ENCODE measurements around the gene AKR1B1. TPM values are rescaled to one million over a fixed set of nuclear protein-coding genes. Genes with fewer than 3 reads are reported as not detected.

AKR1B1 gene
- total and polyA plus RNA-seq, 2 of the 4 experiments (the other 2 are of a cell fraction), result 90.9 to 201 TPM

DNA sequence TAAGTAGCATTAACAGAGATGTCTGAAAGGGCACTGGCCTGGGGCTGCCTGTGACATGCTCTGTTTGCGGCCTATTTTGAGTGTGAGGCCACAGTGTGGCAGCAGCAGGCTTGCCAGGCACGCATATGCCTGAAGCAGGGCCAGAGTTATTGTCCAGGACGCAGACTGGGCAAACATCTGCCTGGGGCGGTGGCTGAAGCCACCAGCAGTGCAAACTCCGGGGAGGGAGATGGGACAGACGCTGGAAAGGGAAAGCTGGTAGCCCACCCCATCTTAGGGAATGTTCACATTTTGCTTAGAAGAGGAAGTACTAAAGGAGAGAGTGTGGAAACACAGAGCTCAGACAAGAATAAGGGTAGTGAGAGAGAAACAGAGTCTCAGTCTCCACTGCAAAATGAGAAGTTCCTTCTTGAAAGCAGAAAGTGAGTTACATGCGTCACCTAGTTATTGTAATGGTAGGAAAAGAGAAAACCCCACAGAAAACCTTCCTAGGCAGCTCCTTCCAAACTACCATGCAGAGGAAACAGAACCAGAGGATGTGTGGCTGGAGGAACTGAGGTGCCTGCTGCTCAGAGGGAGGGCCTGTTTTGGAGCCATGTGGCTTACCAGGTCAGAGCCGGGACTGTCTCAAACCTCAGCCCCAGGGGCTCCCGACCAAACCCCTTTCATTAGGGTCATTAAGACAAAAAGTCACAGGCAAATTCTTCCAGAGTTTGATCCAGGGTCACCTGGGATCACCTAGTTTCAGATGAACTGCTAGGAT, 14.5 kb downstream of the AKR1B1 start:
- no peak overlapping the region for H3K9ac ChIP-seq (ENCODE audit: low read depth, low read length)
- dilution Hi-C loops (cut with HindIII; ENCODE audit: low sequenced_read_pairs, unreplicated experiment) (no loop called here), intact Hi-C loops (cut with micrococcal nuclease) (no loop called here), in situ Hi-C loops (cut with MboI; ENCODE audit: low sequenced_read_pairs) (loop anchor here (5.0 kb wide), 1 partner anchor 168 kb away; no protein-coding TSS in a partner anchor)
- ChIA-PET POLR2A (ENCODE audit: unreplicated experiment) (interaction anchor here (0.6 kb wide), 1 partner anchor 12 kb away, joined by 4 read pairs; no protein-coding TSS in a partner anchor), CTCF (interaction anchor here (1.1 kb wide), 1 partner anchor 15 kb away, joined by 3 read pairs; the partner anchor contains the start of gene AKR1B1)
- DNase-seq (no peak), ATAC-seq (ENCODE audit: low read depth) (no peak)
- no peak overlapping the region for H2BK120ac ChIP-seq (ENCODE audit: low read depth, low read length)
- H2AK9ac ChIP-seq (replicated peaks; ENCODE audit: low read depth, low read length, poor library complexity), result no peak overlapping the region
- no peaks in the 10 kb centered on the region for H3K9me3 ChIP-seq (ENCODE audit: control insufficient read depth, insufficient read depth, low read length)
- no peak overlapping the region for H2AK5ac ChIP-seq (ENCODE audit: low read depth, low read length)
- H3K4ac ChIP-seq (ENCODE audit: low read depth, low read length), result no peak overlapping the region
- no peak overlapping the region for H4K8ac ChIP-seq (ENCODE audit: low read depth in 2 of 2, low read length in 2 of 2)
- H3K56ac ChIP-seq (ENCODE audit: extremely low read depth, insufficient read depth, low read length), result no peak overlapping the region
- no peak overlapping the region for H2BK20ac ChIP-seq (ENCODE audit: low read depth, low read length)
- no peak overlapping the region for H2BK5ac ChIP-seq (ENCODE audit: low read depth, low read length, poor library complexity, severe bottlenecking)
- peaks cover 72% of the 10 kb centered on the region for H3K36me3 ChIP-seq (ENCODE audit: control insufficient read depth, insufficient read depth, low read length)
- H4K20me1 ChIP-seq (ENCODE audit: insufficient read depth, low read length), result no peaks in the 10 kb centered on the region
- no TSS peak for BruUV-seq (replicated peaks)
- H2BK15ac ChIP-seq (ENCODE audit: low read depth, low read length), result no peak overlapping the region
- no peak overlapping the region for H3K23ac ChIP-seq (ENCODE audit: low read depth, low read length)
- no peak overlapping the region for H3K4me3 ChIP-seq (ENCODE audit: insufficient read depth, low read depth, low read length)
- peaks cover 9 to 17% of the 10 kb centered on the region in 2 experiments; a peak in 3 of 4 replicates for H3K79me1 ChIP-seq (ENCODE audit: low read depth in 1 of 2, low read length in 2 of 2)
- no peak overlapping the region for H4K5ac ChIP-seq (ENCODE audit: low read depth, low read length)
- H4K91ac ChIP-seq (ENCODE audit: insufficient read depth, low read depth, low read length), result no peak overlapping the region
- no peak overlapping the region for H2AFZ ChIP-seq (replicated peaks; ENCODE audit: low read length, poor library complexity)
- WGBS, 2 experiments (ENCODE audit: extremely low coverage in 2 of 2, insufficient read length in 1 of 2), result 94% methylated on average over 3 of the region's 9 CpGs; no CpG with 5 or more reads in 1 of the 2 experiments
- H3K18ac ChIP-seq (ENCODE audit: low read depth, low read length), result no peak overlapping the region
- H3K4me1 ChIP-seq (ENCODE audit: control insufficient read depth, insufficient read depth, low read length), result peaks cover 11% of the 10 kb centered on the region
- no peak overlapping the region for H3K14ac ChIP-seq (replicated peaks; ENCODE audit: low read depth, low read length)
- no peaks in the 10 kb centered on the region for H3K27me3 ChIP-seq (ENCODE audit: control insufficient read depth, insufficient read depth, low read length)
- H3K4me2 ChIP-seq (ENCODE audit: low read depth, low read length), result no peak overlapping the region
- H3K9me1 ChIP-seq (ENCODE audit: insufficient read depth, low read length), result peaks cover 19% of the 10 kb centered on the region
- no peak overlapping the region for H3K27ac ChIP-seq (ENCODE audit: insufficient read depth, low read length)
- TF ChIP-seq MAZ (IDR thresholded peaks at IDR 0.05; ENCODE audit: borderline replicate concordance, low read depth, low read length) (no peak), RFX5 (IDR thresholded peaks at IDR 0.05; ENCODE audit: low read depth, low read length) (no peak), RCOR1 (IDR thresholded peaks at IDR 0.05; ENCODE audit: insufficient replicate concordance, low read length) (no peak), MXI1 (IDR thresholded peaks at IDR 0.05; ENCODE audit: borderline replicate concordance, low read depth, low read length) (no peak), BHLHE40 (IDR thresholded peaks at IDR 0.05; ENCODE audit: low read depth, low read length) (no peak), POLR2A (IDR thresholded peaks at IDR 0.05; ENCODE audit: low read depth, low read length) (no peak), NFE2L2 (IDR thresholded peaks at IDR 0.05; ENCODE audit: low read depth, low read length) (no peak), MAFK (IDR thresholded peaks at IDR 0.05; ENCODE audit: low read depth, low read length) (no peak), SMC3 (IDR thresholded peaks at IDR 0.05; ENCODE audit: low read depth, low read length) (no peak), CEBPB (IDR thresholded peaks at IDR 0.05; ENCODE audit: low read depth, low read length) (no peak), CHD1 (IDR thresholded peaks at IDR 0.05; ENCODE audit: low read depth, low read length) (no peak), RAD21 (IDR thresholded peaks at IDR 0.05; ENCODE audit: low read length) (no peak)
- TF ChIP-seq, protein P1, sequence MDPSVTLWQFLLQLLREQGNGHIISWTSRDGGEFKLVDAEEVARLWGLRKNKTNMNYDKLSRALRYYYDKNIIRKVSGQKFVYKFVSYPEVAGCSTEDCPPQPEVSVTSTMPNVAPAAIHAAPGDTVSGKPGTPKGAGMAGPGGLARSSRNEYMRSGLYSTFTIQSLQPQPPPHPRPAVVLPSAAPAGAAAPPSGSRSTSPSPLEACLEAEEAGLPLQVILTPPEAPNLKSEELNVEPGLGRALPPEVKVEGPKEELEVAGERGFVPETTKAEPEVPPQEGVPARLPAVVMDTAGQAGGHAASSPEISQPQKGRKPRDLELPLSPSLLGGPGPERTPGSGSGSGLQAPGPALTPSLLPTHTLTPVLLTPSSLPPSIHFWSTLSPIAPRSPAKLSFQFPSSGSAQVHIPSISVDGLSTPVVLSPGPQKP (IDR thresholded peaks at IDR 0.05; ENCODE audit: borderline replicate concordance, low read depth, low read length), result no peak
- TF ChIP-seq, protein P2, sequence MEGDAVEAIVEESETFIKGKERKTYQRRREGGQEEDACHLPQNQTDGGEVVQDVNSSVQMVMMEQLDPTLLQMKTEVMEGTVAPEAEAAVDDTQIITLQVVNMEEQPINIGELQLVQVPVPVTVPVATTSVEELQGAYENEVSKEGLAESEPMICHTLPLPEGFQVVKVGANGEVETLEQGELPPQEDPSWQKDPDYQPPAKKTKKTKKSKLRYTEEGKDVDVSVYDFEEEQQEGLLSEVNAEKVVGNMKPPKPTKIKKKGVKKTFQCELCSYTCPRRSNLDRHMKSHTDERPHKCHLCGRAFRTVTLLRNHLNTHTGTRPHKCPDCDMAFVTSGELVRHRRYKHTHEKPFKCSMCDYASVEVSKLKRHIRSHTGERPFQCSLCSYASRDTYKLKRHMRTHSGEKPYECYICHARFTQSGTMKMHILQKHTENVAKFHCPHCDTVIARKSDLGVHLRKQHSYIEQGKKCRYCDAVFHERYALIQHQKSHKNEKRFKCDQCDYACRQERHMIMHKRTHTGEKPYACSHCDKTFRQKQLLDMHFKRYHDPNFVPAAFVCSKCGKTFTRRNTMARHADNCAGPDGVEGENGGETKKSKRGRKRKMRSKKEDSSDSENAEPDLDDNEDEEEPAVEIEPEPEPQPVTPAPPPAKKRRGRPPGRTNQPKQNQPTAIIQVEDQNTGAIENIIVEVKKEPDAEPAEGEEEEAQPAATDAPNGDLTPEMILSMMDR (conservative IDR thresholded peaks at IDR 0.05; ENCODE audit: low read depth, low read length), result no peak
- TF ChIP-seq, protein P3, sequence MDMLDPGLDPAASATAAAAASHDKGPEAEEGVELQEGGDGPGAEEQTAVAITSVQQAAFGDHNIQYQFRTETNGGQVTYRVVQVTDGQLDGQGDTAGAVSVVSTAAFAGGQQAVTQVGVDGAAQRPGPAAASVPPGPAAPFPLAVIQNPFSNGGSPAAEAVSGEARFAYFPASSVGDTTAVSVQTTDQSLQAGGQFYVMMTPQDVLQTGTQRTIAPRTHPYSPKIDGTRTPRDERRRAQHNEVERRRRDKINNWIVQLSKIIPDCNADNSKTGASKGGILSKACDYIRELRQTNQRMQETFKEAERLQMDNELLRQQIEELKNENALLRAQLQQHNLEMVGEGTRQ (IDR thresholded peaks at IDR 0.05; ENCODE audit: low read depth, low read length), result no peak

Measured in IMR-90 (cell line).